Fibroblast of skin of left quadriceps (primary cell): ENCODE data around the gene ZNF35.
A peak's percentile ranks its signal among the peaks of the same experiment; 100 is the strongest.
"Not testable (repeated sequence)": the region's sequence is repeated elsewhere in the genome, so short reads cannot be mapped to it uniquely, and the experiment has no call there.

Experiments
- DNase-seq, 2 experiments: peaks; one replicate each; pipeline ENCODE4 v3.0.0-alpha.2; 2013; ENCODE audit warnings: low read depth in 2 of 2

The ZNF35 gene

GRCh38 chr3:44648564-44649229 is at the start of gene ZNF35:
Gene ZNF35, plus strand, starts transcription at chr3:44648732. Its CDS starts 2,336 bp downstream, at chr3:44651068.
- peak; percentile 69 to 70 for DNase-seq

GRCh38 chr3:44601749-44602148 is 46.8 kb upstream of the ZNF35 start:
- DNase-seq = no peak

GRCh38 chr3:44612678-44613077 is 35.9 kb upstream of the ZNF35 start:
- DNase-seq = no peak

- DNase-seq = peak; percentile 82 to 84
These were observed 23.6 kb upstream of the ZNF35 start, which contains the start of gene ZNF197 for GRCh38 chr3:44624749-44625480. Gene ZNF197, plus strand, starts transcription at chr3:44625036. Its CDS starts 4,119 bp downstream, at chr3:44629155.

GRCh38 chr3:44628716-44629115 is 19.8 kb upstream of the ZNF35 start:
- no peak for DNase-seq

- DNase-seq = no peak
These were observed 16.3 kb upstream of the ZNF35 start for GRCh38 chr3:44632193-44632592.

GRCh38 chr3:44642337-44642736 is 6.2 kb upstream of the ZNF35 start:
- no peak for DNase-seq

- no peak for DNase-seq
These were observed 5.5 kb upstream of the ZNF35 start for GRCh38 chr3:44643024-44643423.

- no peak for DNase-seq
These were observed 761 bp upstream of the ZNF35 start for GRCh38 chr3:44647771-44648170.

- DNase-seq = no peak
These were observed 1.2 kb downstream of the ZNF35 start for GRCh38 chr3:44649709-44650108.

- DNase-seq = no peak
These were observed 5.5 kb downstream of the ZNF35 start for GRCh38 chr3:44654039-44654438.

GRCh38 chr3:44659015-44659414 is 10.5 kb downstream of the ZNF35 start:
- no peak for DNase-seq

- no peak for DNase-seq
These were observed 10.9 kb downstream of the ZNF35 start for GRCh38 chr3:44659434-44659833.

- no peak for DNase-seq
These were observed 12.7 kb downstream of the ZNF35 start for GRCh38 chr3:44661189-44661588.

GRCh38 chr3:44665173-44665572 is 16.6 kb downstream of the ZNF35 start:
- no peak for DNase-seq

- DNase-seq = no peak
These were observed 17.8 kb downstream of the ZNF35 start for GRCh38 chr3:44666346-44666745.

- no peak for DNase-seq
These were observed 21.2 kb downstream of the ZNF35 start for GRCh38 chr3:44669760-44670159.

- DNase-seq = not testable (repeated sequence)
These were observed 24.9 kb downstream of the ZNF35 start for GRCh38 chr3:44673466-44673865.

- no peak for DNase-seq
These were observed 25.7 kb downstream of the ZNF35 start for GRCh38 chr3:44674211-44674610.

- DNase-seq = no peak
These were observed 30.1 kb downstream of the ZNF35 start for GRCh38 chr3:44678480-44679116.

GRCh38 chr3:44680921-44681455 is 32.5 kb downstream of the ZNF35 start:
- DNase-seq = no peak

- peak; percentile 1 to 3 for DNase-seq
These were observed 33.8 kb downstream of the ZNF35 start for GRCh38 chr3:44682182-44682896.
